IMR-90 (cell line): ENCODE results near the gene PCSK5. TPM values are rescaled to one million over a fixed set of nuclear protein-coding genes. Genes with fewer than 3 reads are reported as not detected.

Experiments
- ATAC-seq: fragments of 200-7000 bp; cut with Tn5 transposase; 2 replicates; pipeline ENCODE4 v1.9.1; 2020; ENCODE audit warnings: low read depth, mild to moderate bottlenecking, moderate library complexity
- BruUV-seq: library from RNA; stranded (reverse); fragments of 400-500 nt; replicated peaks from 2 replicates; lab custom pipeline; 2021; lab: Mats Ljungman, UMichigan
- CTCF ChIA-PET: fragments of 300-600 bp; formaldehyde crosslinking; extraction: SDS; loops from one replicate; lab custom pipeline; 2021; ENCODE audit warnings: antibody characterized with exemption; lab: Yijun Ruan, JAX
- POLR2A ChIA-PET: fragments of 300-600 bp; sonication (Branson Sonifier 250); formaldehyde crosslinking; loops from one replicate; lab custom pipeline; 2022; ENCODE audit warnings: antibody characterized with exemption; ENCODE audit not compliant: unreplicated experiment; lab: Charles Lee
- DNase-seq: peaks from one replicate; pipeline ENCODE4 v3.0.0; 2013
- H2AFZ ChIP-seq: replicated peaks from 2 replicates; pipeline ENCODE3; 2013; ENCODE audit warnings: low read length, mild to moderate bottlenecking; ENCODE audit not compliant: poor library complexity
- H2AK5ac ChIP-seq: 2 replicates; pipeline ENCODE4 v1.6.1; 2013; ENCODE audit warnings: low read depth, low read length, inconsistent platforms
- H2AK9ac ChIP-seq: replicated peaks from 2 replicates; pipeline ENCODE3; 2013; ENCODE audit warnings: mild to moderate bottlenecking, low read depth, low read length, moderate library complexity; ENCODE audit not compliant: poor library complexity
- H2BK120ac ChIP-seq: 2 replicates; pipeline ENCODE4 v1.6.1; 2013; ENCODE audit warnings: low read depth, low read length, inconsistent platforms
- H2BK15ac ChIP-seq: 3 replicates; pipeline ENCODE4 v1.6.1; 2013; ENCODE audit warnings: low read depth, low read length, inconsistent platforms
- H2BK20ac ChIP-seq: 2 replicates; pipeline ENCODE4 v1.6.1; 2013; ENCODE audit warnings: low read depth, mild to moderate bottlenecking, inconsistent platforms, low read length, moderate library complexity
- H2BK5ac ChIP-seq: 2 replicates; pipeline ENCODE4 v1.6.1; 2013; ENCODE audit warnings: mild to moderate bottlenecking, low read depth, low read length, inconsistent platforms; ENCODE audit not compliant: poor library complexity, severe bottlenecking
- H3K14ac ChIP-seq: replicated peaks from 2 replicates; pipeline ENCODE4 v1.6.1; 2013; ENCODE audit warnings: low read depth, low read length, inconsistent platforms
- H3K18ac ChIP-seq: 2 replicates; pipeline ENCODE4 v1.6.1; 2013; ENCODE audit warnings: low read depth, low read length, control low read depth
- H3K23ac ChIP-seq: 2 replicates; pipeline ENCODE4 v1.6.1; 2013; ENCODE audit warnings: low read depth, low read length, inconsistent platforms
- H3K27ac ChIP-seq: 2 replicates; pipeline ENCODE4 v1.5.1; 2013; ENCODE audit warnings: mild to moderate bottlenecking, control low read depth, low read length; ENCODE audit not compliant: insufficient read depth
- H3K27me3 ChIP-seq: 2 replicates; pipeline ENCODE4 v1.6.1; 2013; ENCODE audit warnings: low read length; ENCODE audit not compliant: control insufficient read depth, insufficient read depth
- H3K36me3 ChIP-seq: 2 replicates; pipeline ENCODE4 v1.6.1; 2013; ENCODE audit warnings: low read length, mixed read lengths; ENCODE audit not compliant: control insufficient read depth, insufficient read depth
- H3K4ac ChIP-seq: 2 replicates; pipeline ENCODE4 v1.6.1; 2013; ENCODE audit warnings: low read depth, low read length, inconsistent platforms
- H3K4me1 ChIP-seq: 2 replicates; pipeline ENCODE4 v1.6.1; 2013; ENCODE audit warnings: low read length, mixed read lengths; ENCODE audit not compliant: control insufficient read depth, insufficient read depth
- H3K4me2 ChIP-seq: 2 replicates; pipeline ENCODE4 v1.6.1; 2013; ENCODE audit warnings: low read depth, mild to moderate bottlenecking, control low read depth, low read length, moderate library complexity
- H3K4me3 ChIP-seq: 2 replicates; pipeline ENCODE4 v1.5.1; 2013; ENCODE audit warnings: low read depth, mild to moderate bottlenecking, control low read depth, low read length, moderate library complexity; ENCODE audit not compliant: insufficient read depth
- H3K56ac ChIP-seq: 2 replicates; pipeline ENCODE4 v1.6.1; 2013; ENCODE audit warnings: low read length, inconsistent platforms; ENCODE audit not compliant: insufficient read depth; ENCODE audit errors: extremely low read depth
- H3K79me1 ChIP-seq, 2 experiments: 2 replicates each; pipeline ENCODE4 v1.6.1; 2013; ENCODE audit warnings: low read length in 2 of 2, inconsistent platforms in 1 of 2, low read depth in 1 of 2
- H3K9ac ChIP-seq: 2 replicates; pipeline ENCODE4 v1.6.1; 2013; ENCODE audit warnings: low read depth, low read length, control low read depth
- H3K9me1 ChIP-seq: 2 replicates; pipeline ENCODE4 v1.6.1; 2013; ENCODE audit warnings: low read length, inconsistent platforms; ENCODE audit not compliant: insufficient read depth
- H3K9me3 ChIP-seq: 2 replicates; pipeline ENCODE4 v1.6.1; 2013; ENCODE audit warnings: low read length; ENCODE audit not compliant: control insufficient read depth, insufficient read depth
- H4K20me1 ChIP-seq: 2 replicates; pipeline ENCODE4 v1.6.1; 2013; ENCODE audit warnings: low read length, inconsistent platforms; ENCODE audit not compliant: insufficient read depth
- H4K5ac ChIP-seq: 2 replicates; pipeline ENCODE4 v1.6.1; 2013; ENCODE audit warnings: mild to moderate bottlenecking, low read depth, low read length, control low read depth
- H4K8ac ChIP-seq, 2 experiments: 2 replicates each; pipeline ENCODE4 v1.6.1; 2013; ENCODE audit warnings: low read depth in 2 of 2, low read length in 2 of 2, control low read depth in 1 of 2, inconsistent platforms in 1 of 2
- H4K91ac ChIP-seq: 2 replicates; pipeline ENCODE4 v1.6.1; 2013; ENCODE audit warnings: low read depth, low read length, inconsistent platforms; ENCODE audit not compliant: insufficient read depth
- RAD21 ChIP-seq: IDR thresholded peaks from 2 replicates; pipeline ENCODE4 v1.6.1; 2012; ENCODE audit warnings: low read length, improper control_type of control experiment
- RCOR1 ChIP-seq: IDR thresholded peaks from 2 replicates; pipeline ENCODE4 v1.6.1; 2012; ENCODE audit warnings: mild to moderate bottlenecking, low read length, improper control_type of control experiment; ENCODE audit not compliant: insufficient replicate concordance
- WGBS, 2 experiments: methylation state at CpG; one replicate each; pipeline versions ENCODE4 v1.1.5 to v1.1.7; 2013; ENCODE audit warnings: missing lambda C conversion rate in 2 of 2; ENCODE audit not compliant: insufficient read length in 1 of 2; ENCODE audit errors: extremely low coverage in 2 of 2; 5-methylcytosine and 5-hydroxymethylcytosine counted together
- dilution Hi-C: fragments of 300-500 bp; cut with HindIII; formaldehyde crosslinking; loops from one replicate; pipeline ENCODE4 v1.14.3; 2018; ENCODE audit warnings: low sequenced_read_pairs; ENCODE audit not compliant: unreplicated experiment
- in situ Hi-C: fragments of 300-500 bp; cut with MboI; formaldehyde crosslinking; loops from 3 replicates; pipeline ENCODE4 v1.14.3; 2019; ENCODE audit warnings: low sequenced_read_pairs, inconsistent platforms, mixed read lengths
- intact Hi-C: fragments of 100-400 bp; cut with micrococcal nuclease; formaldehyde crosslinking; loops from 2 replicates; pipeline ENCODE4 v1.10.0; 2022
- polyA plus RNA-seq, 3 experiments: library from polyadenylated mRNA; depleted of rRNA; stranded (reverse); fragments of >200 nt; gene quantifications; 2 replicates each; pipeline ENCODE4 v1.2.3, GENCODE V29; 2012; ENCODE audit warnings: low replicate concordance in 1 of 3
- total RNA-seq: library from RNA; depleted of rRNA; stranded (reverse); fragments of >200 nt; gene quantifications from 2 replicates; pipeline ENCODE4 v1.2.3, GENCODE V29; 2012
- TF ChIP-seq, protein P1 (sequence below): conservative IDR thresholded peaks from 2 replicates; pipeline ENCODE4 v1.5.1; 2012; ENCODE audit warnings: mild to moderate bottlenecking, low read depth, low read length, improper control_type of control experiment
- TF ChIP-seq, protein P2 (sequence below): fragments of 150-350 bp; IDR thresholded peaks from 2 replicates; pipeline ENCODE4 v1.6.1; 2016; ENCODE audit warnings: low read depth, mild to moderate bottlenecking, low read length, moderate library complexity, borderline replicate concordance

Gene PCSK5
- total and polyA plus RNA-seq, 2 of the 4 experiments (the other 2 are of a cell fraction): 1.5 to 3.0 TPM

DNA sequence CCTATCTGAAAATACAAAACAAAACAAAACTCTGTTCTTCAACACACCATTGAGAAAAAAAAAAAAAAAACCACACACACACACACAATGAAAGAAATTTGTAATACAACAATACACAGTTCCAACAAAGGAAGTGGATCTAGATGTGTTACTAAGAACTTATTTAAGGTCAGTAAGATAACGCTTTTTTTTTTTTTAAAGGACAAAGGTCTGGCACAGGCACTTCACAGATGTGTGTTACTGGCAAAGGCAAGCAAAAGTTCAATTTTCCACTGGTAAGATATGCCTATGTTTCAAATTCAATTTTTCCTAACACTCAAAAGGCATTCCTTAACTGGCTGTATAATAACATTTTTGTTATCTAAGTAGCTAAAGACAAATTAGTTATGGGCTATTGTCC, 500.2 kb downstream of the PCSK5 start:
- Histone ChIP-seq H3K27ac (no peak overlapping the region), H3K9ac (no peak overlapping the region), H2AK5ac (no peak overlapping the region), H3K18ac (no peak overlapping the region), H3K4me3 (no peak overlapping the region), H4K8ac (no peak overlapping the region), H3K27me3 (no peaks in the 10 kb centered on the region), H3K9me3 (no peaks in the 10 kb centered on the region), H3K4me1 (peaks cover 2% of the 10 kb centered on the region), H2BK120ac (no peak overlapping the region), H3K79me1 (peaks cover 14 to 38% of the 10 kb centered on the region in 2 experiments), H3K36me3 (peaks cover 9% of the 10 kb centered on the region; the same call in 1 of the 2 replicates), H4K5ac (no peak overlapping the region), H2BK5ac (no peak overlapping the region), H2BK20ac (no peak overlapping the region), H2BK15ac (no peak overlapping the region), H4K91ac (no peak overlapping the region), H3K23ac (no peak overlapping the region), H3K56ac (no peak overlapping the region), H3K9me1 (peaks cover 3% of the 10 kb centered on the region; the same call in 1 of the 2 replicates), H4K20me1 (no peaks in the 10 kb centered on the region), H3K4ac (no peak overlapping the region), H3K4me2 (no peak overlapping the region), H2AFZ (no peak overlapping the region), H2AK9ac (no peak overlapping the region), H3K14ac (no peak overlapping the region)
- intact Hi-C loops: loop anchor here (5.0 kb wide), 2 partner anchors 68 to 498 kb away; partner anchors contain the start of gene PCSK5
- dilution Hi-C loops: no loop called here
- POLR2A ChIA-PET: no interaction called here
- CTCF ChIA-PET: interaction anchor here (0.7 to 0.9 kb wide), 2 partner anchors 11 to 221 kb away, joined by 3 to 4 read pairs; no protein-coding TSS in a partner anchor
- in situ Hi-C loops: no loop called here
- no TSS peak for BruUV-seq
- no peak for DNase-seq
- TF ChIP-seq, protein P1, sequence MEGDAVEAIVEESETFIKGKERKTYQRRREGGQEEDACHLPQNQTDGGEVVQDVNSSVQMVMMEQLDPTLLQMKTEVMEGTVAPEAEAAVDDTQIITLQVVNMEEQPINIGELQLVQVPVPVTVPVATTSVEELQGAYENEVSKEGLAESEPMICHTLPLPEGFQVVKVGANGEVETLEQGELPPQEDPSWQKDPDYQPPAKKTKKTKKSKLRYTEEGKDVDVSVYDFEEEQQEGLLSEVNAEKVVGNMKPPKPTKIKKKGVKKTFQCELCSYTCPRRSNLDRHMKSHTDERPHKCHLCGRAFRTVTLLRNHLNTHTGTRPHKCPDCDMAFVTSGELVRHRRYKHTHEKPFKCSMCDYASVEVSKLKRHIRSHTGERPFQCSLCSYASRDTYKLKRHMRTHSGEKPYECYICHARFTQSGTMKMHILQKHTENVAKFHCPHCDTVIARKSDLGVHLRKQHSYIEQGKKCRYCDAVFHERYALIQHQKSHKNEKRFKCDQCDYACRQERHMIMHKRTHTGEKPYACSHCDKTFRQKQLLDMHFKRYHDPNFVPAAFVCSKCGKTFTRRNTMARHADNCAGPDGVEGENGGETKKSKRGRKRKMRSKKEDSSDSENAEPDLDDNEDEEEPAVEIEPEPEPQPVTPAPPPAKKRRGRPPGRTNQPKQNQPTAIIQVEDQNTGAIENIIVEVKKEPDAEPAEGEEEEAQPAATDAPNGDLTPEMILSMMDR: no peak
- TF ChIP-seq RAD21: no peak
- TF ChIP-seq, protein P2, sequence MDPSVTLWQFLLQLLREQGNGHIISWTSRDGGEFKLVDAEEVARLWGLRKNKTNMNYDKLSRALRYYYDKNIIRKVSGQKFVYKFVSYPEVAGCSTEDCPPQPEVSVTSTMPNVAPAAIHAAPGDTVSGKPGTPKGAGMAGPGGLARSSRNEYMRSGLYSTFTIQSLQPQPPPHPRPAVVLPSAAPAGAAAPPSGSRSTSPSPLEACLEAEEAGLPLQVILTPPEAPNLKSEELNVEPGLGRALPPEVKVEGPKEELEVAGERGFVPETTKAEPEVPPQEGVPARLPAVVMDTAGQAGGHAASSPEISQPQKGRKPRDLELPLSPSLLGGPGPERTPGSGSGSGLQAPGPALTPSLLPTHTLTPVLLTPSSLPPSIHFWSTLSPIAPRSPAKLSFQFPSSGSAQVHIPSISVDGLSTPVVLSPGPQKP: no peak
- no peak for TF ChIP-seq RCOR1
- no peak for ATAC-seq
- WGBS, 2 experiments: no CpG with 5 or more reads among the region's 1 CpG
